ENCODE measurements around the gene RSPO1.
"Not testable (repeated sequence)": the region's sequence is repeated elsewhere in the genome, so short reads cannot be mapped to it uniquely, and the experiment has no call there.

Gene RSPO1

GRCh38 chr1:37634244-37634991 is at the start of gene RSPO1:
TSS of gene RSPO1 (minus strand) at chr1:37634892. CDS start at chr1:37629661, 5,231 bp downstream.
- no peak for DNase-seq

GRCh38 chr1:37684182-37684581 is 49.5 kb upstream of the RSPO1 start:
- DNase-seq: not testable (repeated sequence)

- DNase-seq: peak; percentile 75
Measured at GRCh38 chr1:37682334-37682987, 47.8 kb upstream of the RSPO1 start.

GRCh38 chr1:37680933-37681332 is 46.2 kb upstream of the RSPO1 start:
- no peak for DNase-seq

GRCh38 chr1:37677808-37678207 is 43.1 kb upstream of the RSPO1 start:
- DNase-seq: no peak

- no peak for DNase-seq
Measured at GRCh38 chr1:37677143-37677439, 42.4 kb upstream of the RSPO1 start.

- peak; percentile 34 for DNase-seq
Measured at GRCh38 chr1:37676281-37677142, 41.8 kb upstream of the RSPO1 start.

- DNase-seq: no peak
Measured at GRCh38 chr1:37673920-37674319, 39.2 kb upstream of the RSPO1 start.

GRCh38 chr1:37672136-37672870 is 37.6 kb upstream of the RSPO1 start:
- no peak for DNase-seq

GRCh38 chr1:37671261-37671660 is 36.6 kb upstream of the RSPO1 start:
- DNase-seq: no peak

- no peak for DNase-seq
Measured at GRCh38 chr1:37670133-37670532, 35.4 kb upstream of the RSPO1 start.

- no peak for DNase-seq
Measured at GRCh38 chr1:37667023-37667671, 32.5 kb upstream of the RSPO1 start.

GRCh38 chr1:37666241-37666867 is 31.7 kb upstream of the RSPO1 start:
- no peak for DNase-seq

- DNase-seq: no peak
Measured at GRCh38 chr1:37663426-37664000, 28.8 kb upstream of the RSPO1 start.

- DNase-seq: no peak
Measured at GRCh38 chr1:37662031-37662755, 27.5 kb upstream of the RSPO1 start.

GRCh38 chr1:37661401-37661800 is 26.7 kb upstream of the RSPO1 start:
- no peak for DNase-seq

- DNase-seq: no peak
Measured at GRCh38 chr1:37660664-37661063, 26.0 kb upstream of the RSPO1 start.

GRCh38 chr1:37658486-37658885 is 23.8 kb upstream of the RSPO1 start:
- no peak for DNase-seq

GRCh38 chr1:37657620-37658412 is 23.1 kb upstream of the RSPO1 start:
- DNase-seq: no peak

- DNase-seq: no peak
Measured at GRCh38 chr1:37656881-37657280, 22.2 kb upstream of the RSPO1 start.
